Measurements from ENCODE around the gene ATP8B1.

DNA sequence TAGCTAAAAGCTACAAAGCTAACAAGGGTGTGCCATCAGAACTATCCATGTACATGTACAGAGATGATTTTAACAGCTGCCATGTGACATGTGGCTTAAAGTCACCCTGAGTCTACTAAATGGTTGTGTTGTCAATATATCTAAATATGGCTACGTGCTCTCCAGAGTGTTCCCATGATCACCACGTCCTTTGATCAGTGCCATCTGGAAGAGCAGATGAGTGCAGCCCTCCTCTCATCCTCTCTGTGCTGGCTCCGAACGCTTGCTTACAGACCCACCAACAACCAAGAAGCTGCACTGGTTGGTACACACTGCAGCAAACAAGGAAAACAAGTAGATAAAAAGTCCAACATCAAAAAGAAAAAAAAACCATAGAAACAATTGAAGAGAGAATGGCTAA is 92.9 kb downstream of the ATP8B1 start:
- TF ChIP-seq ZNF124 (CRISPR knock-in tag; IDR thresholded peaks at IDR 0.05) (no peak), TFAM (CRISPR knock-in tag; conservative IDR thresholded peaks at IDR 0.05) (no peak), GABPA (tag; conservative IDR thresholded peaks at IDR 0.05; ENCODE audit: low read depth) (no peak), GATA2 (CRISPR knock-in tag; IDR thresholded peaks at IDR 0.05) (no peak), SREBF2 (CRISPR knock-in tag; IDR thresholded peaks at IDR 0.05) (no peak), YY1 (IDR thresholded peaks at IDR 0.05; ENCODE audit: borderline replicate concordance in 1 of 3, control insufficient read depth in 1 of 3, extremely low read depth in 1 of 3, insufficient read depth in 3 of 3, insufficient read length in 1 of 3, insufficient replicate concordance in 2 of 3, low read depth in 1 of 3, low read length in 2 of 3) (no peak), EP300 (IDR thresholded peaks at IDR 0.05; ENCODE audit: low read length) (no peak)
- TF ChIP-seq, protein P1, sequence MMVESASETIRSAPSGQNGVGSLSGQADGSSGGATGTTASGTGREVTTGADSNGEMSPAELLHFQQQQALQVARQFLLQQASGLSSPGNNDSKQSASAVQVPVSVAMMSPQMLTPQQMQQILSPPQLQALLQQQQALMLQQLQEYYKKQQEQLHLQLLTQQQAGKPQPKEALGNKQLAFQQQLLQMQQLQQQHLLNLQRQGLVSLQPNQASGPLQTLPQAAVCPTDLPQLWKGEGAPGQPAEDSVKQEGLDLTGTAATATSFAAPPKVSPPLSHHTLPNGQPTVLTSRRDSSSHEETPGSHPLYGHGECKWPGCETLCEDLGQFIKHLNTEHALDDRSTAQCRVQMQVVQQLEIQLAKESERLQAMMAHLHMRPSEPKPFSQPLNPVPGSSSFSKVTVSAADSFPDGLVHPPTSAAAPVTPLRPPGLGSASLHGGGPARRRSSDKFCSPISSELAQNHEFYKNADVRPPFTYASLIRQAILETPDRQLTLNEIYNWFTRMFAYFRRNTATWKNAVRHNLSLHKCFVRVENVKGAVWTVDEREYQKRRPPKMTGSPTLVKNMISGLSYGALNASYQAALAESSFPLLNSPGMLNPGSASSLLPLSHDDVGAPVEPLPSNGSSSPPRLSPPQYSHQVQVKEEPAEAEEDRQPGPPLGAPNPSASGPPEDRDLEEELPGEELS (CRISPR knock-in tag; IDR thresholded peaks at IDR 0.05; ENCODE audit: borderline replicate concordance): no peak
- TF ChIP-seq, protein P2, sequence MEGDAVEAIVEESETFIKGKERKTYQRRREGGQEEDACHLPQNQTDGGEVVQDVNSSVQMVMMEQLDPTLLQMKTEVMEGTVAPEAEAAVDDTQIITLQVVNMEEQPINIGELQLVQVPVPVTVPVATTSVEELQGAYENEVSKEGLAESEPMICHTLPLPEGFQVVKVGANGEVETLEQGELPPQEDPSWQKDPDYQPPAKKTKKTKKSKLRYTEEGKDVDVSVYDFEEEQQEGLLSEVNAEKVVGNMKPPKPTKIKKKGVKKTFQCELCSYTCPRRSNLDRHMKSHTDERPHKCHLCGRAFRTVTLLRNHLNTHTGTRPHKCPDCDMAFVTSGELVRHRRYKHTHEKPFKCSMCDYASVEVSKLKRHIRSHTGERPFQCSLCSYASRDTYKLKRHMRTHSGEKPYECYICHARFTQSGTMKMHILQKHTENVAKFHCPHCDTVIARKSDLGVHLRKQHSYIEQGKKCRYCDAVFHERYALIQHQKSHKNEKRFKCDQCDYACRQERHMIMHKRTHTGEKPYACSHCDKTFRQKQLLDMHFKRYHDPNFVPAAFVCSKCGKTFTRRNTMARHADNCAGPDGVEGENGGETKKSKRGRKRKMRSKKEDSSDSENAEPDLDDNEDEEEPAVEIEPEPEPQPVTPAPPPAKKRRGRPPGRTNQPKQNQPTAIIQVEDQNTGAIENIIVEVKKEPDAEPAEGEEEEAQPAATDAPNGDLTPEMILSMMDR (IDR thresholded peaks at IDR 0.05 in 2 of 3, conservative IDR thresholded peaks at IDR 0.05 in 1 of 3; ENCODE audit: insufficient read depth in 2 of 3, low read depth in 1 of 3, low read length in 3 of 3): no peak
